Measurements from ENCODE around the gene IPO4.

IPO4 gene

DNA sequence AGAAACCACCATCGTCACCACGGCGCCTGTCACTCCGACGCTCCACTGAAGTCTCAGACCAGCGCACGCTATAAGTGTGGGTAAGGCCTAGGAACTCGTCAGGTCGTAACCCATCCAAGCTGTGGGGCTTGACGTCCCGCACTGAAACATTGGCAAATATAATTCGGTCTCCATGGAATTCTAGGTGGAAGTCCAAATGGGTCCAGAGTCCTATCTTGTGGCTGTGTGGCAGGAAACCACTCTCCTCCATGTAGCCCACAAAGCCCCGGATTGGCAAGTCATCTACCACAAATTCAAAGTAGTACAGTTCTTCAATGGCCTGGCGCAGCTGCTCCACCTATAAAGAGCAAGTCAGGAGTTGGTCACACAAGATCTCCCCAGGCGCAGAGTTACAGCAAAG is 4.3 kb upstream of the IPO4 start:
- DNase-seq: no peak

DNA sequence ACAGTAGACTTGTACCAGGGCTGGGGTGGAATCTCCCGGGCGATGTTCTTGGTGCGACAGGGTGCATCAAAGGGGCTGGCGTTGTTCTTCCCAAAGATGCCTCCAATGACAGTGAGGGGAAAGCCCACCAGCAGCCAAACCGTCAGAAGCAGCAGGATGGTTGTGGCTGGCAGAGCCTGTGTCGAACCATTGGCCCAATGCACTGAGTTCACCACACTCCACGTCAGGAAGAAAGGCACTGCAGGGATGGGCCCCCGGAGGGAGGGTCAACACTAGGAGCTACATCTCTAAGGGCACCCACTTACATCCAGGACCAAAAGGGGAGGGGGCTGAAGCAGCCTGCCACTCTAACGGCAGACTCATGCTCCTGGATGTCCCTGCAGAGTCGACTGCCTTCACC is 1.8 kb upstream of the IPO4 start:
- no peak for DNase-seq

DNA sequence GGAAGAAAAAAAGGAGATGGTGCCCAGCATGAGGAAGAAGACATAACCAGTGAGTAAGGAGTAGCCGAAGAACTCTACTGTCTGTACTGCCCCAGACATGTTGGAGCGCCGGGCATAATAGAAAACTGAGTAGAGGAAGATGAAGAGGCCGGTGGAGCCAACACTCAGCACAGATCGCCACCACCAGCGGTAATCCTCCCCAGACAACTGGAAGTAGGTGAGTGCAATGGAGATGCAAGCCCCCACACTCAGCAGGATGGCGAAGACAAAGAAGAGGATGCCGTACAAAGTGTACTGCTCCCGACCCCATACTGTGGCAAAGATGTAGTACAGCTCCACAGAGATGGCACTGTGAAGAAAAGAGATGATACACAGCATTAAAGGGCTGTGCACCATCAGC is 844 bp upstream of the IPO4 start:
- no peak for DNase-seq

DNA sequence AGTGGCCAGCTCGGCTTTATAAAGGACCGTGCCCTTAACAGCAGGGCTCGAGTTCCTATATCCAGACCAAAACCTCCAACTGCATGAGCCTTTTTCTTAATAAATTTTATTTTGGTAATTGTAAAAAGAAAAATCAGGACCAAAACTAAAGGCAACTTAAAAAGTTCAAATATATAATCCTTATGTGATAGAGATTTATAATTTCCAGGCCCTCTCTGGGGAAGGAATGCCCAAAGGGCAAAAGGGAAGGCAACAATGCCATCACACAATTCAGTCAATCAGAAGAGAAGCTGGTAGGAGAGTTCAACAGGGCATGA is 401 bp upstream of the IPO4 start:
- no peak for DNase-seq

DNA sequence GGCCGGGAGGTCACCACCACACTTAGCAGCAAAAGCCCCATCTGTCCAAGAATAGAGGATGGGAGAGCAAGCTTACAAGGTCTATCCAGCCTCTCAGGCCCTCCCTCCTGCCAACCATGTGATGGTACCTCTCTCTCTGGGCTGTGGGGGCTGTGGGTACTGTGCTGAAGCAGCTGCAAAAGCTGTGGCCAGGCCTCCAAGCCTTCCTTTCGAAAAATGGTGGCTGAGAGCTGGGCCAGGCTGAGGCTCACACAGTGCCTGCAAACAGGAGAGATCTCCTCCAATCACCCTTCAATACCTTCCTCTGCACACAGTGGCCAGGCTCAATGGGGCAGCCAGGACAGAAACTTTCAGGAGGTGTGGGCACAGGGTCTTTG is 1.1 kb downstream of the IPO4 start:
- DNase-seq: no peak

DNA sequence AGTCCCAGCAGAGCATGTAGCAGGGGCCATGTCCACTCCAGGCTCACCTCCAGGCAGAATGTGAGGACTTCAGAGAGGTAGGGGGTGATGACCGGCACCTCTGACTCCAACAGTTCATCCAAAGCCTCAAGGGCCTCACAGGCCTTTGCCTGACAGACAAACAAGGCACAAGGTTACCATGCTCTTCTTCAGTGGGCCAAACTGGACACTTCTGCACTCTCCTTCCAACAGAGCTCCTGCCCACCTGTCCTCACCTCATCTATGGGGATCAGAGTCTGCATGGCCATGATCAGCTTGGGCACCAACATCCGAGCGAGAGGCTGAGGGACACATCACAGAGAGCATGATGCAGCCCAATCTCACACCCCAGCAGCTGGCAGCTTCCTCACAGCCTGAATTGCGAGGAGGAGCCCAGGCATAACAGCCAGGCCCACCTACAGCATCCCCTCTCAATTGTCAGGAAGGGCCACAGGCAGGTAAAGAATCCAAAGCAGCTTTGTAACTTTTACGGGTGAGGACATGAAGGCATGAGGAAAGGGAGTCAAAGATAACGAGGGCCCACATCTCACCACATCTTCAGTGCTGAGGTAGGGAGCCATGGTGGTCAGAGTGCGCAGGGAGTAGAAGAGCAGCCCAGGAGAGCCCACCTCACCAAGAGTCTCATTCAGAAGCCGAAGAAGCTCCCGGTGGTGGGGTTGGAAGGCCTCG is 1.6 kb downstream of the IPO4 start:
- no peak for DNase-seq

DNA sequence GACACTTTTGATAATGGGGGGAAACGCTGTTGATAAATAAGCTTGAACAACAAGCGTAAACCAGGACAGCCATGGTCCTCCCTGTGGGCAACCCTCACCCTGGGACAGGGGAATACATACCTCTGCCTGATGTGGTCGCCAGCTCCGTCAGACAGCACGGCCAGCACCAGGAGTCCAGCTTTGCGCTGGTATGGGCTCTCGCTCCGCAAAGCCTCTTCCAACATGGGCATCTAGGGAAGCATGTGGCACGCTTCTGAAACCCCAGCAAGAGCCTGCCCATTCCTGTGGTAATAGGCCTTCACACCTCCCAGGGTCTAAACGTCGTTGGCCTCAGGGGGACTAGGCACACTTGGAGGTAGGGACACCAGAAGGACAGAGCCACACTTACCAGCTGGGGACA is 2.9 kb downstream of the IPO4 start:
- DNase-seq: no peak

DNA sequence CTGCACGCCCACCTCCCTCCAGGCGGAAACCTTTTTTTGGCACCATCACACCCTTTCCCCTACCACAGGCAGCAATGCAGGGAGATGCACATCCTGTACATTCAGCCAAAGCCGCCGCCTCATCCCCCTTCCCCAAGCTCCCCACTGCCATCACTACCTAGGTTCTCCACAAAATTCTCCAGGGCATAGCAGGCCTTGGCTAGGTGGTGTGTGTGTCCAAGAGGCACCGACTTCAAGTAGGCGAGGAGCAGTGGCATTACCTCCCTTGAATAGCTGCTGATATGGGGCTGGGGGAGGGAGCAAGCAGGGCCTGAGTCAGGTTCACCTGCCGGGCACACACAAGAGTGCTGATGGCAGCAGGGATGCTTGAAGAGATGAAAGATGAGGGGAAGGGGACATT is 3.6 kb downstream of the IPO4 start:
- no peak for DNase-seq

DNA sequence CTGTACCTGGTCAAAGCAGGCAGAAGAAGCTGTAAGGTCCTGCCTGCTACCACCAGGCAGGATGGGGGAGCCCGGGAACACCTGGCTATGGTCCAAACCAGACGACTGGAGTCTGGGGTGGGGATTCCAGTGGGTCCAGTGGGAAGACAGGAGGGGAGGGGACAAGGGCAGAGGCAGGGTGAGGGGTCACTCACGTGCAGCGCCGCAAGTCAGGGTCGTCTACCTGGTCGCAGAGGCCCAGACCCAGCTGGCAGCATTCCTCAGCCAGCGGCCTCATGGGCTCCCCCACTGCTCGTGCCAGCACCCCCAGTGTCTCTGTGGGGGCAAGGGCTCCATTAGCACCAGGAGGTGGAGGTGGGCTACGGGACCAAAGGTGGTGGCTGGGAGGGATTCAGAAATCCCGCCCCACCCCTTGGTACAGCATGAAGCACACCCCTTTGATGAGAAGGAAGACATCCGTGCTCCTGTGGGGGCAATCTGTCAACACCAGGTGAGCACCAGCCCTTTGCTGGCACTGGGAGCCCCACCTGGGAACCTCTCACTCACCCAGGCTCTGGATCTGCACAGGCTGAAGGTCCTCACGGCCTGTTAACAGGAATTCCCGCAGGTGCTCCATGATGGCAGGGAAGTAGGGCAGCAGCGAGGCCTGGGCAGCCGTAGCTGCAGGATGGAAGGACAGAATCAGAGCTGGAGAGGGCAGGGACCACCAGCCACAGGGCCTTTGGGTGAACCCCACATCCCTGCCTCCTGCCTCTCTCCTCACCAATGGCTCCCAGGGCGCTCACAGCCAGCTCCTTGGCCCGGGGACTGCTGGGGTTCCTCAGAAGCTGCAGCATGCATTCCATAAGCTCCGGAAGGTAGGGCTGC is 4.3 kb downstream of the IPO4 start:
- DNase-seq: no peak

DNA sequence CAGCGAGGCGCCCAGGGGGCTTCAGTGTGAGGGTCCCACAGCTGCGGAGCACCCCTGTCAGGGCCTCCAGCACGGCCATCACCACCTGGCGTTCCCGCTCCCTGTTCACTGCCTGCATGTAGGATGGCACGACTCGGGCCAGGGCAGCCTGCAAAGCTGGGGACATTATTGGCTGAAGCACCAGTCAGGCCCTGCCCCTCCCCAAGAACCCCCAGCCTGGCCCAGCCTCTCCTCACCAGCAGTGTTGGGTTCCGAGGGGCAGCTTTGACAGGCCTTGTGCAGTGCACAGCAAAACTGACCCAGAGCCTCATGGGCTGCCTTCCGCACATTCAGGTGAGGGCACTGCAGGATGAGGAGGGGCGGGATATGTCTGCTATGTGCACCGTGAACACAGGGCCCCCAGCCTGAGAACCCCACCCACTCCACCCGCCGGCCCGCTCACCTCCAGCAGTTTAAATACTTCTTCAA is 5.6 kb downstream of the IPO4 start:
- no peak for DNase-seq

DNA sequence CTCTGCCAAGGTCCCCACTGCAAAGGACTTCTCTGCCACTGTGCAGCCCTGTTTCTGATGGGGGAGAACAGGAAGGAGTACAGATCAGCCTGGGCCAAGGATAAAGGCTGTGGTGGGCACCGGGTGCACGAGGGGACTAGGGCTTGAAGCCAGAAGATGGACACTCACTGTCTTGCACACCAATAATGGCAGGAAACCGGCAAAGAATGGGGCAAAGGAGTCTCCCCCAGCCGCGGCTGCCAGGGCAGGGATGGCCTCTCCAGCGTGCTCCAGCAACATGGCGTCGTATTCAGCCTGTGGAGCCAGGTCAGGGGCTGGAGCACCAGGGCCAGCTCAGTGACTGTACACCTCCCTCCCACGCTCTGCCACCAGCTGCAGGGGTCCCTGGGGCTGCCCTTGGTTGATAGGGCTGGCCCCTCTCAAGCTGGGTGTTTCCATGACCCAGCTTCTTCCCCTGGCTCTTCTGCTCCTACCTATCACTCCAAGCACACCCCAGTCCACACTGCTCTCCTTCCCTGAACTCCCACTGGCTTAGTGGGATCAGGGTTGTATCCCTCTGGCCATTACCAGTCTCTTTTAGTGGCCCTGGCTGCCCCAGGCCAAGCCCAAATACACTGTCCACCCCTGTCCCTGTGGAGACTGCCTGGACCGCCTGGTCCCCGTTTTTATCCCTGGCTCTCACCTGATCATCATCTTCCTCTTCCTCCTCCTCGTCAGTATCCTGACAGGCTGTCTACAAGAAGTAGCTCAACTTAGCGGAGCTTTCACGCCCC is 6.3 kb downstream of the IPO4 start:
- no peak for DNase-seq

DNA sequence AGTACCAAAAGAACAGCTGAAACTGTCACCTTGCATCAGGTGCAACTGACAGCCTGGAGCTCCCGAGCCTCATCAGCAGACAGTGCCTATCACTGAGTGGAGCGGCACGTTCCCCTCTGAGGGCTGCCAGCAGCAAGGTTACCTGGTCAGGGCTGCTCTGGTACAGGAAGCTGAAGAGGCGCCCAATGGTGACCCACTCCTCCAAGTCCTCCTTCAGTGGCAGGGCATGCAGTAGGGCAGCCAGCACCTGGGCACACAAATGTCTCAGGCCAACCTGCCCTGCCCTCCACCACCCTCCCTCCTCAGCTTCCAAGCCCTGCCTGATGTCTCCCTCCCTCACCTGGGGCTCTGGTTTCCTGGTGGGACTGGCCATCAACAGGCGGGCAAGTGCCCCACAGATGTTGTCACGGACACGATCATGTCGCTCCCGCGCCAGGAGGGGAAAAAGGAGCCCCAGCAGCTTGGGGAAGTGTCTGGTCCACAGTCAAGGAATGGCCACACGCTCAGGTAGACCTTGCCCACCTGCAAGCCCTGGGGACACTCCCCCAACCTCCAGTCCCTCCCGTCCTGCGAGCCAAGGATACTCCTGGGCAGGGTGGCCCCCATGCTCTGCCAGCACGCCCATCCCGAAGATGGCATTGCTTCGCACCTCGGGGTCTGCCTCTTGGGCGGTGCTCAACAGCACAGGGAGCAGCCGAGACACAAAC is 7.1 kb downstream of the IPO4 start:
- no peak for DNase-seq

DNA sequence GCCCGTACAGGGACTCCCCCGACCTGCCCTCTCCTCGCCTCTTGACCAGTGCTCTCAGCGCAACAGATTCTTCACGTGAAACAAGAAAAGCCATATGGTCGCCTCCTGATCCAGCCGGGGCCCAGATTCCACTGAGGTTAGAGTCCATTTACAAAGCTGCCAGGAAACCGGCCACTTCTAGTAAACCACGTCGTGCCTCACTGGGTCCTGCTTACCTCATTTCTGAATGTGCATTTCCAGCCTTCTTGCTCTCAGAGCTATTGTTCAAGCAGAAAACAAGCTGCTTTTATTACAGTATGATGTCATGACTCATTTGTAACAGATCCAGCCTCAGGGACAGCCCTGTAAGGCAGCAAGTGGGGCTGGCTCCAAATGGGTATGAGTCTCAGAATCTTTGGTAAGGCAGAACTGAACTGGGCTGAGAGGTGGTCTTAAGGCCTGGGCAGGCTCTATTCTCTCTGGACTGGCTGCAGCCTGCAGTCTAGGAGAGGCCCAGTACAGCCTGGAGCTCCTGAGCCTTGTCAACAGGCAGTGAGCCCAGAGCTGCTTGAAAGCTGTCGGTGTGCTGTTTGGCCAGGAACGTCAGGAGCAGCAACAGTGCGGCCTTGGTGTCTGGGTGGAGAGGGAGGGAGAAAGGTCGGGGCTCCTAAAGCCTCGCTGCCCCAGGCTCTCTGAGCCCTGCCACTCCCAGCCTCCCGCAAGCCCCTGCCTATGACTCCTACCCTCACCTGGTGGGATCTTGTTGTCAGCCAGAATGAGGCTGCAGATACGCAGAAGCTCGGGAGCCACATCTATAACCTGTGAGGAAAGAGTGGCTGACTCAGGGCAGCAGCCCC is 8.4 kb downstream of the IPO4 start:
- no peak for DNase-seq

DNA sequence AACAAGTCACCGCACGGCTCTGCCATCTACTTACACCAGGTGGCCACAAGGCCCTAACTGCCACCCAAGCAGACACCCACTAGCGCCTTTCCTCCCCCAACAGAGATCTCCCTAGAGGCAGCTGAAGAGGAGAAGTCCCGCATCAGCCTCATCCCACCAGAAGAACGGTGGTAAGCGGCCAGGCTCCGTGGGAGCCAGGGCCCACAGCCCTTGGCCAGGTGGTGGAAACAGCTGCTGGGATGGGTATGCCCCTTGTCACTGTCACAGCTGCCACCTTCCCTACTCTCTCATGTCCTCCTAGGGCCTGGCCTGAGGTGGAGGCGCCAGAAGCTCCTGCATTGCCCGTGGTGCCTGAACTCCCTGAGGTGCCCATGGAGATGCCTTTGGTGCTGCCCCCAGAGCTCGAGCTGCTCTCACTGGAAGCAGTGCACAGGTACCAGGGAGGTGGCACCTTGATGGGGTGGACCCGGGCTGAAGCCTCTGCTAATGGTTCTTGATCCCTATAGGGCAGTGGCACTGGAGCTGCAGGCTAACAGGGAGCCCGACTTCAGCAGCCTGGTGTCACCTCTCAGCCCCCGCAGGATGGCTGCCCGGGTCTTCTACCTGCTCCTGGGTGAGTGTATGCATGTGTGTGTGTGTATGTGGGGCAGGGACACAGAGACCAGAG is 9.2 kb downstream of the IPO4 start:
- DNase-seq: no peak

DNA sequence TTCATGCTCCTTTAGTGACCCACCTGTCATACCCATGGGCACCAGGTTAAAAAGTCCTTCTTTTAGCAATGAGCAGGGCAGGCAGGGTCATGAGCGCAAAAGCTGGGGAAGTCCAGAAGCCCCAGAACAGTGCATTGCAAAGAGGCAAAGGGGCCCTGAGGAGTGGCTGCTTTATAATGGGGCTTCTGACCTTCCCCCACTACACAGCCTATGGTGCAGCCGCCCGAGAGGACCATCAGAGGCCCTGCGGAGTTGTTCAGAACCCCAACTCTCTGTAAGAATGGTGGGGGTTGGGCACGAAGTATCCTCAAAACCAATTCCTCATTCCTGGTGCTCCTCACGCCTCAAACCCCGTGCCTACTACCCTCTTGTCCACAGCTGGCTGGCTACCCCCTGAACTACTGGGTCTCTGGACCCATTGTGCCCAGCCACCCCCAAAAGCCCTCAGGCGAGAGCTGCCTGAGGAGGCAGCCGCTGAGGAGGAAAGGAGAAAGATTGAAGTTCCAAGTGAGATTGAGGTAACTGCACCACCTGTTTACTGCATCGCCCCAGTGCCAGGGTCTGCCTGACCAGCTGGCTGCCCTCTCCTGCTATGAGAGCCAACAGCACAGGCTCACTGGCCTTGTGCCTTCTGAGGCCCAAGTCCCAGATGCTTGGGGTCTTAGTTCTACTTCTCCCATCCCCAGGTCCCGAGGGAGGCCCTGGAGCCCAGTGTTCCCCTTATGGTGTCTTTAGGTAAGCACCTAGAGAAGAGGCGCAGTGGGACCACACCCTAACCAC is 10.0 kb downstream of the IPO4 start:
- no peak for DNase-seq

DNA sequence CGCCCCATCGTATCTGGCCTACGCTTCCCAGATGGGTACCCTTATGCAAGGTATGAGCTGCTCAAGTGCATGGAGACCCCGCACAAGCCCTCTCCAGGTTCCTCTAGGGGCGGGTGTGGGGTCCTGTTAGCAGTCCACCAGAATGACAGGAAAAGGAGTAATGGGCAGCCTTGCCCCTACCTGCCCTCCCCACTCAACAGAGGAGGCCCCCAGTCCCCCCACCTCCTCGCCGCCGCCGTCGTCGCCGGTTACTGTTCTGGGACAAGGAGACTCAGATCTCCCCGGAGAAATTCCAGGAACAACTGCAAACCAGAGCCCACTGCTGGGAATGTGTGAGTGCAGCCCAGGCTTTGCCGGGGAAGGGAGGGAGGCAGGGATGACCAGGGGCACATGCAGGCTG is 10.7 kb downstream of the IPO4 start:
- DNase-seq: no peak

DNA sequence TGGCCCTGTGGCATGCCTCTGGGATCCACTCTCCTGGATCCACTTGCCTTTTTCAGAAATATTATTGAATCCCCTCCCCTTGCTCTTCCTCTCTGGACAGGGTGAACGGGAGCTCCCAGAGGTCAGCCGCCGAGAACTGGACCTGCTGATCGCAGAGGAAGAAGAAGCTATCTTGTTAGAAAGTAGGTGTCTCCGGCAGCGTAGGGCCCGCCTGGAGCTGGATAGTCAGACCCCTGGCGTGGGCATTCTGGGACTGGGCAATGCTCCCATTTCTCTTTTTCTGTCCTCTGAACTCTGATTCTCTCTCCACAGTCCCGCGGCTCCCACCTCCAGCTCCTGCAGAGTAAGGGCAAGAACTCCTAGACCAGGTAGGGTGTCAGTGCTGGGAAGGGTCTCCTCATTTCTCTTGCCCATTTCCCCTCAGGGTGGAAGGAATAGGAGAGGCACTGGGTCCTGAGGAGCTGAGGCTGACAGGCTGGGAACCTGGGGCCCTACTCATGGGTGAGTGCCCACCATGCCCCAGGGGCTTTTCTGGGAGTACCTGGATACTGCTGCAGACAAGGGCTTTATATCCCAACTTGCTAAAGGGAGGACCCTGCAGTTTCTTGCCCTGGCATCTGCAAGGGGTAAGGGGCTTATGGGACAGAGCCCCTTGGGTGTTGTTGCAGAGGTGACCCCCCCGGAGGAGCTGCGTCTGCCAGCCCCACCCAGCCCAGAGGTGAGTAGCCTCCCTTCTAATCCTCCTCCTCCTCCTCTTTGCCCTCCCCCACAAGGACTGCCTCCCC is 11.4 kb downstream of the IPO4 start:
- no peak for DNase-seq

DNA sequence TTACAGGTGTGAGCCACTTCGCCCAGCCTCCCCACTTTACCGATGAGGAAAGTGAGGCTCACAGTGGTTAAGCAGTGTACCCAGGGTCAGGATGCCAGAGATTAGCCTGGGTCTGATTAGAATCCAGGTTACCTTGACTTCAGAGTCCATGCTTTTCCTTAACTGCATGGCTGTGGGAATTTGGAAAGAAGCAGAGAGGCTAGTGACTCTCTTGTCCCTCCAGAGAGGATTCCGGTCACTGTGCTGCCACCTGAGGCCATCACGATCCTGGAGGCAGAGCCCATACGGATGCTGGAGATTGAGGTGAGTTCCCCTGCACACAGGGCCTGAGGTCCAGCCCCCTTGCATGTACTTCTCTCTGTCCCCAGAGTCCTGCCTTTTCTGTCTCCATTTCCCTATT is 12.0 kb downstream of the IPO4 start:
- no peak for DNase-seq

DNA sequence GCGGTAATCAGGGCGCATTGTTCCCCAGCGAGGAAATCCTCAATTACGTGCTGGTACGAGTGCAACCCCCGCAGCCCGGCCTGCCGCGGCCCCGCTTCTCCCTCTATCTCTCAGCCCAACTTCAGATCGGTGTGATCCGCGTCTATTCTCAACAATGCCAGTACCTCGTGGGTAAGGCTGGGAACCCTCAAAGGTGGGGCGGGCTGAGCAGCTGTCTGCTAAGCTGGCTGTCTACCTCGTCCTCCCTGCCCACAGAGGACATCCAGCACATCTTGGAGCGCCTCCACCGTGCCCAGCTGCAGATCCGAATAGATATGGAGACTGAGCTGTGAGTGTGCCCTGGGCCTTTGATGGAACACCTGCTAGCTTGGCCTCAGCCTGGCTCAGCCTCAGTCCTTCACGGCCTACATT is 15.7 kb downstream of the IPO4 start:
- DNase-seq: no peak

Data from inflammatory macrophage (primary cell).